IPS-18a (cell line): ENCODE measurements around the gene MKKS.

Experiments
- H3K27ac ChIP-seq: one replicate; pipeline ENCODE4 v1.5.1; 2013; ENCODE audit warnings: low read length
- H3K27me3 ChIP-seq: one replicate; pipeline ENCODE4 v1.6.1; 2013; ENCODE audit warnings: mild to moderate bottlenecking, low read length; ENCODE audit not compliant: control insufficient read depth, insufficient read depth
- H3K36me3 ChIP-seq: one replicate; pipeline ENCODE4 v1.6.1; 2013; ENCODE audit warnings: low read depth, low read length; ENCODE audit not compliant: control insufficient read depth
- H3K4me1 ChIP-seq: one replicate; pipeline ENCODE4 v1.6.1; 2013; ENCODE audit warnings: low read depth, low read length; ENCODE audit not compliant: control insufficient read depth
- H3K4me3 ChIP-seq: one replicate; pipeline ENCODE4 v1.5.1; 2013; ENCODE audit warnings: low read length
- H3K9ac ChIP-seq: one replicate; pipeline ENCODE4 v1.6.1; 2013; ENCODE audit warnings: mild to moderate bottlenecking, low read length, moderate library complexity
- H3K9me3 ChIP-seq: one replicate; pipeline ENCODE4 v1.6.1; 2013; ENCODE audit warnings: low read depth, low read length; ENCODE audit not compliant: control insufficient read depth

MKKS gene

GRCh38 chr20:10468340-10468845 is 34.4 kb upstream of the MKKS start:
- Histone ChIP-seq H3K4me3 (no peak overlapping the region), H3K27ac (peak overlapping the region; percentile 2), H3K9ac (peak overlapping the region; percentile 47), H3K36me3 (no peaks in the 10 kb centered on the region), H3K4me1 (peaks cover 58% of the 10 kb centered on the region), H3K9me3 (no peaks in the 10 kb centered on the region), H3K27me3 (no peaks in the 10 kb centered on the region)

- no peaks in the 10 kb centered on the region for H3K27me3 ChIP-seq
- peaks cover 58% of the 10 kb centered on the region for H3K4me1 ChIP-seq
- H3K36me3 ChIP-seq = no peaks in the 10 kb centered on the region
- H3K4me3 ChIP-seq = no peak overlapping the region
- H3K9me3 ChIP-seq = no peaks in the 10 kb centered on the region
- peak overlapping the region; percentile 47 for H3K9ac ChIP-seq
- peak overlapping the region; percentile 2 for H3K27ac ChIP-seq
These were observed 33.8 kb upstream of the MKKS start for GRCh38 chr20:10467681-10468339.

- Histone ChIP-seq H3K4me1 (peaks cover 58% of the 10 kb centered on the region), H3K9me3 (no peaks in the 10 kb centered on the region), H3K4me3 (peak overlapping the region; percentile 28), H3K27me3 (no peaks in the 10 kb centered on the region), H3K36me3 (no peaks in the 10 kb centered on the region), H3K27ac (peak overlapping the region; percentile 75), H3K9ac (peak overlapping the region; percentile 67)
These were observed 32.8 kb upstream of the MKKS start for GRCh38 chr20:10466855-10467254.

- Histone ChIP-seq H3K9ac (peak overlapping the region; percentile 67), H3K9me3 (no peaks in the 10 kb centered on the region), H3K4me3 (peak overlapping the region; percentile 28), H3K27ac (peak overlapping the region; percentile 75), H3K36me3 (no peaks in the 10 kb centered on the region), H3K27me3 (no peaks in the 10 kb centered on the region), H3K4me1 (peaks cover 53% of the 10 kb centered on the region)
These were observed 32.3 kb upstream of the MKKS start for GRCh38 chr20:10466325-10466724.

- H3K27ac ChIP-seq = no peak overlapping the region
- H3K9me3 ChIP-seq = no peaks in the 10 kb centered on the region
- peaks cover 51% of the 10 kb centered on the region for H3K4me1 ChIP-seq
- no peak overlapping the region for H3K4me3 ChIP-seq
- H3K9ac ChIP-seq = no peak overlapping the region
- no peaks in the 10 kb centered on the region for H3K27me3 ChIP-seq
- H3K36me3 ChIP-seq = no peaks in the 10 kb centered on the region
These were observed 31.1 kb upstream of the MKKS start for GRCh38 chr20:10465135-10465534.

GRCh38 chr20:10463622-10464021 is 29.6 kb upstream of the MKKS start:
- H3K27ac ChIP-seq = no peak overlapping the region

GRCh38 chr20:10462516-10462915 is 28.5 kb upstream of the MKKS start:
- Histone ChIP-seq H3K9ac (no peak overlapping the region), H3K4me3 (no peak overlapping the region), H3K27ac (no peak overlapping the region), H3K9me3 (no peaks in the 10 kb centered on the region), H3K4me1 (peaks cover 27% of the 10 kb centered on the region), H3K27me3 (no peaks in the 10 kb centered on the region), H3K36me3 (no peaks in the 10 kb centered on the region)

More at GRCh38 chr20:10463622-10464021, 29.6 kb upstream of the MKKS start:
- no peaks in the 10 kb centered on the region for H3K27me3 ChIP-seq
- no peaks in the 10 kb centered on the region for H3K9me3 ChIP-seq
- no peak overlapping the region for H3K9ac ChIP-seq
- peaks cover 37% of the 10 kb centered on the region for H3K4me1 ChIP-seq
- no peaks in the 10 kb centered on the region for H3K36me3 ChIP-seq
- H3K4me3 ChIP-seq = no peak overlapping the region

GRCh38 chr20:10461495-10461894 is 27.5 kb upstream of the MKKS start:
- no peak overlapping the region for H3K27ac ChIP-seq
- no peak overlapping the region for H3K9ac ChIP-seq
- H3K4me3 ChIP-seq = no peak overlapping the region
- H3K4me1 ChIP-seq = peaks cover 17% of the 10 kb centered on the region
- no peaks in the 10 kb centered on the region for H3K27me3 ChIP-seq
- no peaks in the 10 kb centered on the region for H3K36me3 ChIP-seq
- no peaks in the 10 kb centered on the region for H3K9me3 ChIP-seq

- Histone ChIP-seq H3K4me1 (peaks cover 6% of the 10 kb centered on the region), H3K9ac (no peak overlapping the region), H3K27ac (no peak overlapping the region), H3K36me3 (no peaks in the 10 kb centered on the region), H3K27me3 (no peaks in the 10 kb centered on the region), H3K4me3 (no peak overlapping the region), H3K9me3 (no peaks in the 10 kb centered on the region)
These were observed 20.2 kb upstream of the MKKS start for GRCh38 chr20:10454151-10454750.

- no peak overlapping the region for H3K27ac ChIP-seq
- no peak overlapping the region for H3K9ac ChIP-seq
- no peaks in the 10 kb centered on the region for H3K27me3 ChIP-seq
- H3K4me1 ChIP-seq = peaks cover 8% of the 10 kb centered on the region
- H3K9me3 ChIP-seq = no peaks in the 10 kb centered on the region
- H3K4me3 ChIP-seq = no peak overlapping the region
- H3K36me3 ChIP-seq = no peaks in the 10 kb centered on the region
These were observed 19.2 kb upstream of the MKKS start for GRCh38 chr20:10453241-10453640.

- H3K9ac ChIP-seq = no peak overlapping the region
- H3K27me3 ChIP-seq = no peaks in the 10 kb centered on the region
- H3K36me3 ChIP-seq = no peaks in the 10 kb centered on the region
- H3K27ac ChIP-seq = no peak overlapping the region
- no peaks in the 10 kb centered on the region for H3K9me3 ChIP-seq
- H3K4me3 ChIP-seq = no peak overlapping the region
- peaks cover 9% of the 10 kb centered on the region for H3K4me1 ChIP-seq
These were observed 15.2 kb upstream of the MKKS start for GRCh38 chr20:10449270-10449669.
